KMS-11 (cell line): ENCODE results near the gene EIPR1.

ENCODE experiments used
- H2AFZ ChIP-seq: fragments of 200-600 bp; sonication (generic); 2 replicates; pipeline ENCODE4 v1.6.1; 2016; ENCODE audit warnings: antibody characterized with exemption, mixed run types, low read depth
- H3K27ac ChIP-seq: fragments of 200-600 bp; sonication (generic); 2 replicates; pipeline ENCODE4 v1.6.1; 2016; ENCODE audit warnings: mild to moderate bottlenecking, mixed run types
- H3K27me3 ChIP-seq: fragments of 200-600 bp; sonication (generic); 2 replicates; pipeline ENCODE4 v1.6.1; 2017; ENCODE audit warnings: mild to moderate bottlenecking, low read depth, mixed run types, moderate library complexity; ENCODE audit not compliant: insufficient read depth
- H3K36me3 ChIP-seq: fragments of 200-600 bp; sonication (generic); 2 replicates; pipeline ENCODE4 v1.6.1; 2017; ENCODE audit warnings: mild to moderate bottlenecking, mixed run types; ENCODE audit not compliant: insufficient read depth
- H3K4me1 ChIP-seq: fragments of 200-600 bp; sonication (generic); 2 replicates; pipeline ENCODE4 v1.6.1; 2016; ENCODE audit warnings: mild to moderate bottlenecking, low read depth, mixed run types; ENCODE audit not compliant: poor library complexity, severe bottlenecking
- H3K4me2 ChIP-seq: fragments of 200-600 bp; sonication (generic); 2 replicates; pipeline ENCODE4 v1.7.0; 2016; ENCODE audit warnings: mild to moderate bottlenecking, mixed run types
- H3K4me3 ChIP-seq: fragments of 200-600 bp; sonication (generic); IDR thresholded peaks from 2 replicates; pipeline ENCODE4 v1.6.1; 2017; ENCODE audit warnings: low read depth, low read length, mixed read lengths; ENCODE audit not compliant: insufficient read depth
- H3K79me2 ChIP-seq: fragments of 200-600 bp; sonication (generic); 2 replicates; pipeline ENCODE4 v1.6.1; 2016; ENCODE audit warnings: low read depth, mixed run types; ENCODE audit not compliant: insufficient read depth
- H3K9ac ChIP-seq: fragments of 200-600 bp; sonication (generic); 2 replicates; pipeline ENCODE4 v1.6.1; 2016; ENCODE audit warnings: mild to moderate bottlenecking, mixed run types
- H4K20me1 ChIP-seq: fragments of 200-600 bp; sonication (generic); 2 replicates; pipeline ENCODE4 v1.6.1; 2016; ENCODE audit warnings: mild to moderate bottlenecking, mixed run types; ENCODE audit not compliant: insufficient read depth
- CTCF ChIP-seq: fragments of 200-600 bp; sonication (generic); conservative IDR thresholded peaks from 2 replicates; pipeline ENCODE4 v1.6.1; 2017; ENCODE audit warnings: low read depth, mild to moderate bottlenecking, antibody characterized with exemption, low read length, moderate library complexity, mixed read lengths

The EIPR1 gene

GRCh38 chr2:3222636-3223035 lies 155.0 kb downstream of the EIPR1 start:
- H3K4me3 ChIP-seq = no peak overlapping the region
- no peaks in the 10 kb centered on the region for H3K79me2 ChIP-seq
- H2AFZ ChIP-seq = no peak overlapping the region
- no peaks in the 10 kb centered on the region for H4K20me1 ChIP-seq
- H3K27me3 ChIP-seq = no peaks in the 10 kb centered on the region
- H3K36me3 ChIP-seq = no peaks in the 10 kb centered on the region
- H3K4me2 ChIP-seq = no peak overlapping the region
- no peak for TF ChIP-seq CTCF
- H3K9ac ChIP-seq = no peak overlapping the region
- H3K4me1 ChIP-seq = no peaks in the 10 kb centered on the region
- H3K27ac ChIP-seq = no peak overlapping the region

GRCh38 chr2:3219536-3219935 lies 158.1 kb downstream of the EIPR1 start:
- TF ChIP-seq CTCF = no peak
- no peaks in the 10 kb centered on the region for H3K27me3 ChIP-seq

GRCh38 chr2:3217646-3218045 lies 160.0 kb downstream of the EIPR1 start:
- Histone ChIP-seq H4K20me1 (no peaks in the 10 kb centered on the region), H3K79me2 (no peaks in the 10 kb centered on the region), H3K9ac (no peak overlapping the region), H3K4me1 (no peaks in the 10 kb centered on the region), H3K27me3 (no peaks in the 10 kb centered on the region), H3K36me3 (no peaks in the 10 kb centered on the region), H3K4me3 (no peak overlapping the region), H3K4me2 (no peak overlapping the region), H3K27ac (no peak overlapping the region), H2AFZ (no peak overlapping the region)
- TF ChIP-seq CTCF = no peak

More at GRCh38 chr2:3219536-3219935, 158.1 kb downstream of the EIPR1 start:
- Histone ChIP-seq H2AFZ (no peak overlapping the region), H3K79me2 (no peaks in the 10 kb centered on the region), H3K27ac (no peak overlapping the region), H3K36me3 (no peaks in the 10 kb centered on the region), H3K4me1 (no peaks in the 10 kb centered on the region), H3K4me3 (no peak overlapping the region), H3K9ac (no peak overlapping the region), H3K4me2 (no peak overlapping the region), H4K20me1 (no peaks in the 10 kb centered on the region)

- no peaks in the 10 kb centered on the region for H4K20me1 ChIP-seq
- no peak for TF ChIP-seq CTCF
- no peak overlapping the region for H3K27ac ChIP-seq
- H3K4me3 ChIP-seq = no peak overlapping the region
- H3K36me3 ChIP-seq = no peaks in the 10 kb centered on the region
- no peak overlapping the region for H3K4me2 ChIP-seq
- no peak overlapping the region for H3K9ac ChIP-seq
- H2AFZ ChIP-seq = no peak overlapping the region
- H3K79me2 ChIP-seq = no peaks in the 10 kb centered on the region
- H3K27me3 ChIP-seq = no peaks in the 10 kb centered on the region
- H3K4me1 ChIP-seq = no peaks in the 10 kb centered on the region
These were observed 160.7 kb downstream of the EIPR1 start for GRCh38 chr2:3216841-3217495.
